ENCODE data around the gene TBC1D2B. TPM values are rescaled to one million over a fixed set of nuclear protein-coding genes. Genes with fewer than 3 reads are reported as not detected.
"Not testable (repeated sequence)": the region's sequence is repeated elsewhere in the genome, so short reads cannot be mapped to it uniquely, and the experiment has no call there.

The TBC1D2B gene
- total RNA-seq, 1 donor from 2014 or later: 26.2 TPM

GRCh38 chr15:77985031-77985930 lies 92.2 kb downstream of the TBC1D2B start:
- DNase-seq: no peak

GRCh38 chr15:77984446-77984861 lies 93.1 kb downstream of the TBC1D2B start:
- no peak for DNase-seq

GRCh38 chr15:77983708-77984445 lies 93.6 kb downstream of the TBC1D2B start:
- no peak for DNase-seq

GRCh38 chr15:77983091-77983707 lies 94.3 kb downstream of the TBC1D2B start:
- no peak for DNase-seq

GRCh38 chr15:77982127-77982490 lies 95.4 kb downstream of the TBC1D2B start:
- no peak for DNase-seq

- no peak for DNase-seq
Measured at GRCh38 chr15:77981281-77982126, 96.0 kb downstream of the TBC1D2B start.

GRCh38 chr15:77980674-77981073 lies 96.8 kb downstream of the TBC1D2B start:
- not testable (repeated sequence) for DNase-seq

- no peak for DNase-seq
Measured at GRCh38 chr15:77980098-77980497, 97.4 kb downstream of the TBC1D2B start.

- DNase-seq: not testable (repeated sequence)
Measured at GRCh38 chr15:77979157-77979556, 98.4 kb downstream of the TBC1D2B start.

- DNase-seq: not testable (repeated sequence)
Measured at GRCh38 chr15:77978759-77979145, 98.8 kb downstream of the TBC1D2B start.

GRCh38 chr15:77977903-77978758 lies 99.4 kb downstream of the TBC1D2B start:
- not testable (repeated sequence) for DNase-seq

- DNase-seq: not testable (repeated sequence)
Measured at GRCh38 chr15:77976760-77977525, 100.6 kb downstream of the TBC1D2B start.

- not testable (repeated sequence) for DNase-seq
Measured at GRCh38 chr15:77976095-77976450, 101.4 kb downstream of the TBC1D2B start.

GRCh38 chr15:77975332-77976094 lies 102.0 kb downstream of the TBC1D2B start:
- no peak for DNase-seq

GRCh38 chr15:77974416-77975331 lies 102.8 kb downstream of the TBC1D2B start:
- no peak for DNase-seq

- peak; percentile 33 for DNase-seq
Measured at GRCh38 chr15:77974098-77974414, 103.5 kb downstream of the TBC1D2B start.

GRCh38 chr15:77973273-77974097 lies 104.0 kb downstream of the TBC1D2B start:
- not testable (repeated sequence) for DNase-seq

GRCh38 chr15:77972706-77973105 lies 104.8 kb downstream of the TBC1D2B start:
- not testable (repeated sequence) for DNase-seq
